ENCODE results near the gene EFCAB5. TPM values are rescaled to one million over a fixed set of nuclear protein-coding genes. Genes with fewer than 3 reads are reported as not detected.
"Not testable (repeated sequence)": the region's sequence is repeated elsewhere in the genome, so short reads cannot be mapped to it uniquely, and the experiment has no call there.

EFCAB5 gene
- total RNA-seq, 1 experiment from 2014 or later, result 0.39 TPM

DNA sequence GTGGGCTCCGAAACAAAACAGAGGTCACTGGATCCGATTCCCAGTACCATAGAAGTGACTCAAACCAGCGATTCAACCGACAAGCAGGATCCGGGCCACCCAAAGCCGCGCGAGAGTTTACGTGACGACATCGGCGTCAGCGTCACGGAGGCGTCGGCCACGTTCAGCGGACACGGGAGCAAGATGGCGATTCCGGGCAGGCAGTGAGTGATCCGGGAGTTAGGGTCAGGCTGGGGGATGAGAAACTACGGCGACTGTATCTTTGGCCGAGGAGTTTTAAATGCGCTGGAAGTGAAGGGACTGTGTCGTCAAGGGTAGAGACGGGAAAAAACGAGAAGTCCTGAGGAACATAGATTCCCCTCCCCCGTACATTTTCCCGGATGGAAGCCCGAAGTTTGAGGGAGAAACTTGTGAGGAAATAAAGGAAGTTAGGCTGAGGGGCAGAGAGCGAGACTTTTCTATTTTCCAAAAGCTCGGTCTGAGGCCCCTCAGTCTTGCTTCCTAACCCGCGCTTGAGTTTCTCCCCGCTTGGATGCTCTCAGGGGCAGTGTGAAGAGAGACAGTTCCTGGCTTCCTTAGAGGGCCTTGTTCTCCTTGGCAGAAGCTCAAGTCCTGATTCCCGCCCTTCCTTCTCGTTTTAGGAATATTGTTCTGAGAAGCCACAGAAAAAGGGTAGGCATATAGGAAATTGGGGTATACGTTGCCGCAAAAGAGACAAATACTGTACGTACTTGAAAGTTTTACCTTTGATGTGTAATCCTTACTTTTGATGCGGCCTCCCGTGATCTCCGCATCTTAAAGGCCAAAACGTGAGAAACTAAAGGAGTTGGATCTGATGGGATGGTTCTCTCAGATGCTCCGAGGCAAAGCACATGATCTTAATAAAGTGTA is 175.5 kb downstream of the EFCAB5 start, which contains the start of gene NSRP1:
NSRP1 (plus strand) TSS at position 156 of the 891 bp plus-strand sequence; CDS start at position 184, 28 bp downstream.
- H3K4me3 ChIP-seq (ENCODE audit: low read depth in 2 of 2, low read length in 2 of 2), result peak within 1 kb of the TSS; percentile 79 to 99
- ATAC-seq, result peak; percentile 98
- TF ChIP-seq, protein P1, sequence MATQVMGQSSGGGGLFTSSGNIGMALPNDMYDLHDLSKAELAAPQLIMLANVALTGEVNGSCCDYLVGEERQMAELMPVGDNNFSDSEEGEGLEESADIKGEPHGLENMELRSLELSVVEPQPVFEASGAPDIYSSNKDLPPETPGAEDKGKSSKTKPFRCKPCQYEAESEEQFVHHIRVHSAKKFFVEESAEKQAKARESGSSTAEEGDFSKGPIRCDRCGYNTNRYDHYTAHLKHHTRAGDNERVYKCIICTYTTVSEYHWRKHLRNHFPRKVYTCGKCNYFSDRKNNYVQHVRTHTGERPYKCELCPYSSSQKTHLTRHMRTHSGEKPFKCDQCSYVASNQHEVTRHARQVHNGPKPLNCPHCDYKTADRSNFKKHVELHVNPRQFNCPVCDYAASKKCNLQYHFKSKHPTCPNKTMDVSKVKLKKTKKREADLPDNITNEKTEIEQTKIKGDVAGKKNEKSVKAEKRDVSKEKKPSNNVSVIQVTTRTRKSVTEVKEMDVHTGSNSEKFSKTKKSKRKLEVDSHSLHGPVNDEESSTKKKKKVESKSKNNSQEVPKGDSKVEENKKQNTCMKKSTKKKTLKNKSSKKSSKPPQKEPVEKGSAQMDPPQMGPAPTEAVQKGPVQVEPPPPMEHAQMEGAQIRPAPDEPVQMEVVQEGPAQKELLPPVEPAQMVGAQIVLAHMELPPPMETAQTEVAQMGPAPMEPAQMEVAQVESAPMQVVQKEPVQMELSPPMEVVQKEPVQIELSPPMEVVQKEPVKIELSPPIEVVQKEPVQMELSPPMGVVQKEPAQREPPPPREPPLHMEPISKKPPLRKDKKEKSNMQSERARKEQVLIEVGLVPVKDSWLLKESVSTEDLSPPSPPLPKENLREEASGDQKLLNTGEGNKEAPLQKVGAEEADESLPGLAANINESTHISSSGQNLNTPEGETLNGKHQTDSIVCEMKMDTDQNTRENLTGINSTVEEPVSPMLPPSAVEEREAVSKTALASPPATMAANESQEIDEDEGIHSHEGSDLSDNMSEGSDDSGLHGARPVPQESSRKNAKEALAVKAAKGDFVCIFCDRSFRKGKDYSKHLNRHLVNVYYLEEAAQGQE (IDR thresholded peaks at IDR 0.05; ENCODE audit: insufficient read depth in 1 of 2, low read depth in 2 of 2, low read length in 1 of 2), result peak; percentile 31 to 71; a peak in 2 of 4 replicates
- peak; percentile 99 for TF ChIP-seq POLR2AphosphoS5 (IDR thresholded peaks at IDR 0.05; ENCODE audit: low read depth, low read length)
- TF ChIP-seq TCF7L2 (IDR thresholded peaks at IDR 0.05; ENCODE audit: low read depth, low read length), result peak; percentile 66; the same call in 1 of the 2 replicates
- peak; percentile 77 for TF ChIP-seq SIN3A (IDR thresholded peaks at IDR 0.05; ENCODE audit: borderline replicate concordance, insufficient read depth, low read depth, low read length)
- TF ChIP-seq, protein P2, sequence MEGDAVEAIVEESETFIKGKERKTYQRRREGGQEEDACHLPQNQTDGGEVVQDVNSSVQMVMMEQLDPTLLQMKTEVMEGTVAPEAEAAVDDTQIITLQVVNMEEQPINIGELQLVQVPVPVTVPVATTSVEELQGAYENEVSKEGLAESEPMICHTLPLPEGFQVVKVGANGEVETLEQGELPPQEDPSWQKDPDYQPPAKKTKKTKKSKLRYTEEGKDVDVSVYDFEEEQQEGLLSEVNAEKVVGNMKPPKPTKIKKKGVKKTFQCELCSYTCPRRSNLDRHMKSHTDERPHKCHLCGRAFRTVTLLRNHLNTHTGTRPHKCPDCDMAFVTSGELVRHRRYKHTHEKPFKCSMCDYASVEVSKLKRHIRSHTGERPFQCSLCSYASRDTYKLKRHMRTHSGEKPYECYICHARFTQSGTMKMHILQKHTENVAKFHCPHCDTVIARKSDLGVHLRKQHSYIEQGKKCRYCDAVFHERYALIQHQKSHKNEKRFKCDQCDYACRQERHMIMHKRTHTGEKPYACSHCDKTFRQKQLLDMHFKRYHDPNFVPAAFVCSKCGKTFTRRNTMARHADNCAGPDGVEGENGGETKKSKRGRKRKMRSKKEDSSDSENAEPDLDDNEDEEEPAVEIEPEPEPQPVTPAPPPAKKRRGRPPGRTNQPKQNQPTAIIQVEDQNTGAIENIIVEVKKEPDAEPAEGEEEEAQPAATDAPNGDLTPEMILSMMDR (IDR thresholded peaks at IDR 0.05), result no peak
- H3K9me3 ChIP-seq (ENCODE audit: control insufficient read depth, insufficient read depth, low read depth, low read length), result no peaks in the 10 kb centered on the region
- peak within 1 kb of the TSS; percentile 99 for H3K27ac ChIP-seq (ENCODE audit: low read length)
- in situ Hi-C loops (cut with HindIII; ENCODE audit: low pct_unique_long_range_greater_than_20kb, low sequenced_read_pairs), result no loop called here
- H3K27me3 ChIP-seq (ENCODE audit: control insufficient read depth, insufficient read depth, low read length), result no peaks in the 10 kb centered on the region
- DNase-seq (ENCODE audit: low read depth, low spot score), result peak; percentile 84
- BruUV-seq (replicated peaks), result TSS peak; percentile 72
- intact Hi-C loops (cut with micrococcal nuclease; ENCODE audit: unreplicated experiment), result no loop called here
- peaks cover 16% of the 10 kb centered on the region for H3K36me3 ChIP-seq (ENCODE audit: control insufficient read depth, insufficient read depth, low read length)
- H3K4me1 ChIP-seq (ENCODE audit: control insufficient read depth, insufficient read depth, low read length), result peaks cover 24% of the 10 kb centered on the region
- ChIA-PET POLR2A (interaction anchor here (0.6 kb wide), 1 partner anchor 120 kb away, joined by 3 read pairs; no protein-coding TSS in a partner anchor), CTCF (no interaction called here)

DNA sequence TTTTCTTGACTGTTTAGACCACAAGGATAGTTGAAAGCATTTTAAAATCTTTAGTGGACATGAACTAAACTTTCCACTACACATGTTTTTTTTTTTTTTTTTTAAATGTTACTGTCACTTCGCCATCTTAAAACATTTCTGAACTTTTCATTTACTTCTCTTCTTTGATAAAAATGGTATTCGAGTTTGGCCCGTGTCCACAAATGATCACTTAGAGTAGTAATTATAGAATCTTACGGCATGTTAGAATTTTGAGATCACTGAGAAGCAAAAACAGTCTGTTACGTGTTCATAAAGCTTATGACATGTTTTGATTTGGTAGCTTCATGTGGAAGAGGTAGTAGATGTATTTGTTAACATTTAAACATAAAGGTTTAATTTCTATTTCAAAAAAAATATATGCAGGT is 176.2 kb downstream of the EFCAB5 start:
- TF ChIP-seq TCF7L2 (IDR thresholded peaks at IDR 0.05; ENCODE audit: low read depth, low read length) (no peak), POLR2AphosphoS5 (IDR thresholded peaks at IDR 0.05; ENCODE audit: low read depth, low read length) (no peak)
- TF ChIP-seq, protein P2 (IDR thresholded peaks at IDR 0.05), result no peak
- POLR2A ChIA-PET, result interaction anchor here (0.6 kb wide), 2 partner anchors 34 to 119 kb away, joined by 3 to 4 read pairs; no protein-coding TSS in a partner anchor
- no peaks in the 10 kb centered on the region for H3K9me3 ChIP-seq (ENCODE audit: control insufficient read depth, insufficient read depth, low read depth, low read length)
- H3K36me3 ChIP-seq (ENCODE audit: control insufficient read depth, insufficient read depth, low read length), result peaks cover 16% of the 10 kb centered on the region
- H3K4me1 ChIP-seq (ENCODE audit: control insufficient read depth, insufficient read depth, low read length), result peaks cover 24% of the 10 kb centered on the region
- H3K27me3 ChIP-seq (ENCODE audit: control insufficient read depth, insufficient read depth, low read length), result no peaks in the 10 kb centered on the region
- CTCF ChIA-PET, result interaction anchor here (0.8 kb wide), 1 partner anchor 13 kb away, joined by 3 read pairs; no protein-coding TSS in a partner anchor
- in situ Hi-C loops (cut with HindIII; ENCODE audit: low pct_unique_long_range_greater_than_20kb, low sequenced_read_pairs) (no loop called here), intact Hi-C loops (cut with micrococcal nuclease; ENCODE audit: unreplicated experiment) (no loop called here)
- BruUV-seq (replicated peaks), result no TSS peak
- DNase-seq (ENCODE audit: low read depth, low spot score), result no peak
- peak overlapping the region; percentile 79 to 99 for H3K4me3 ChIP-seq (ENCODE audit: low read depth in 2 of 2, low read length in 2 of 2)
- H3K27ac ChIP-seq (ENCODE audit: low read length), result peak overlapping the region; percentile 99
- no peak for ATAC-seq

DNA sequence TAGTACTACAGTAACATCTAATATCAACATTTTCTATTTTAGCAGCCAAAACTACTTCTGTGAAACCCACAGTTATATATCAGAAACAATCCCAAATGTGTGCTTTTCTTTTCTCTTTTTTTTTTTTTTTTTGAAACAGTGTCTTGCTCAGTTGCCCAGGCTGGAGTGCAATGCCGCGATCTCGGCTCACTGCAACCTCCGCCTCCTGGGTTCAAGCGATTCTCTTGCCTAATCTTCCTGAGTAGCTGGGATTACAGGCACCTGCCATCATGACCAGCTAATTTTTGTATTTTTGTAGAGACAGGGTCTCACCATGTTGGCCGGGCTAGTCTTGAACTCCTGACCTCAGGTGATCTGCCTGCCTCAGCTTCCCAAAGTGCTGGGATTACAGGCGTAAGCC is 177.2 kb downstream of the EFCAB5 start:
- BruUV-seq (replicated peaks); intact Hi-C loops (cut with micrococcal nuclease; ENCODE audit: unreplicated experiment); H3K4me3 ChIP-seq (ENCODE audit: low read depth in 2 of 2, low read length in 2 of 2); H3K27me3 ChIP-seq (ENCODE audit: control insufficient read depth, insufficient read depth, low read length); H3K27ac ChIP-seq (ENCODE audit: low read length); in situ Hi-C loops (cut with HindIII; ENCODE audit: low pct_unique_long_range_greater_than_20kb, low sequenced_read_pairs); CTCF ChIA-PET; H3K9me3 ChIP-seq (ENCODE audit: control insufficient read depth, insufficient read depth, low read depth, low read length); DNase-seq (ENCODE audit: low read depth, low spot score); ATAC-seq: not testable (repeated sequence)
- Histone ChIP-seq H3K36me3 (ENCODE audit: control insufficient read depth, insufficient read depth, low read length) (peaks cover 16% of the 10 kb centered on the region), H3K4me1 (ENCODE audit: control insufficient read depth, insufficient read depth, low read length) (peaks cover 15% of the 10 kb centered on the region; the same call in 1 of the 2 replicates)
- POLR2A ChIA-PET, result interaction anchor here (0.7 kb wide), 1 partner anchor 258 kb away, joined by 5 read pairs; no protein-coding TSS in a partner anchor
